Neural cell (in vitro differentiated cells): Measurements from ENCODE around the gene FKBP14.

Source experiments
- CTCF ChIP-seq: fragments of 450-650 bp; IDR thresholded peaks from 2 replicates; pipeline ENCODE4 v1.5.1; 2014; ENCODE audit warnings: antibody characterized with exemption, mild to moderate bottlenecking, moderate library complexity; ENCODE audit not compliant: poor library complexity, severe bottlenecking
- EP300 ChIP-seq: fragments of 450-650 bp; conservative IDR thresholded peaks from 2 replicates; pipeline ENCODE4 v1.6.1; 2014; ENCODE audit warnings: antibody characterized with exemption, mild to moderate bottlenecking, moderate library complexity; ENCODE audit not compliant: poor library complexity, severe bottlenecking

GRCh38 chr7:29993140-29993539, 33.4 kb downstream of the FKBP14 start:
- TF ChIP-seq EP300 (no peak), CTCF (no peak)
